Measurements from ENCODE around the gene EPHA2.
"Not testable (repeated sequence)": the region's sequence is repeated elsewhere in the genome, so short reads cannot be mapped to it uniquely, and the experiment has no call there.

Gene EPHA2

GRCh38 chr1:16183765-16184556, 28.1 kb upstream of the EPHA2 start:
- no peak for FAIRE-seq

DNA sequence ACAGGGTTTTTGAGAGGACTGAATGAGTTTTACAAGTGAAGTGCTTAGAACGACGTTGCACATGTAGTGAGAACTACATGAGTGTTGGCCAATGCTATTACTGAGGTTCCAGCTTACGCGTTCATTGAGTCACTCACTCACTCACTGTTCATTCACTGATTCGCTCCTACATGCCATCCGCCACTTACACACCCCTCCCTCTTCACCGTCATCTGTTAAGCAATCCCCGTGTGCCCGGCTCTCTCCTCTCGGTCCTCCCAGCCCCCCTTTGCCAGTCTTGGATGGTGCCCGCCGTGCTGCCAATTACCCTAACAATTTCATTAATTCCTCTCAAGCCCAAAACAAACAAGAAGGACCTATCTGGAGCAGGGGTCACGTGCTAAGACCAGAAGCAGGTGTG, 27.3 kb upstream of the EPHA2 start:
- FAIRE-seq, result no peak

DNA sequence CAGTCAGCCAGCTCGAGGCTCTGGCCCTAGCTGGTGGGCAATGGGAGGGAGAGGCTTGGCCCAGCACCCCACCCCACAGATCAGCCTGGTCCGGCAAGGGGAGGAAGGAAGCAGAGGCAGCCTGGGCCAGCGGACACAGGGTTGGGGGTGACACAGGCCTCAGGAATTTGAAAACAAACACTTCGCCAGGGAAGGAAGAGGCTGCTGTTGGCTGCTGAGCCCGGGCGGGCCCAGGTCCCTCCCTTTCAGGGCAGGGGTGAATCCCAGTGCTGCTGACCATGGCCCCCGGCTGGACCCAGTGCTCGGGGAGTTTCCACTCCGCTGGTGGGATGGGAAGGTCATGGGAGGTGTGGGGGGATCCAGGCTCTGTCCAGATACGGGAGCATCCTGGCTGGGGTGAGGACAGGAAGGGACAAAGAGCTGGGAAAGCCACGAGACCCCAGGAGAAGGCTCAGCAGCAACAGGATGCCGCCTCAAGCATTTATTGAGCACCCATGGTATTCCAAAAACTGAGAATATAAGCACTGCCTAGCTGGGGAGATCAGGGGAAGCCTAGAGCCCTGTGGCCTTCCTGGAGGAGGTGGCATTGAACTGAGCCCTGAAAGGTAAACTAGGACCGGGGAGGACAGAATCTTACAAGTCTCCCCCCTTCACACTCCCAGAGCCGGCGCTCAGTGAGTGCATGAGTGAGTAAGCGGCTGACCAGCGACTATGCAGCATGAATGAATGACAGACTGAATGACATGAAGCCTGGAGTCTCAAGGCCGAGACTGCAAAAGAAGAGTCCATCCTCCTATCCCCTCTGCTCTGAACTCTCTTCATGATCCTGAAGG, 26.2 kb upstream of the EPHA2 start:
- FAIRE-seq, result peak; percentile 76

GRCh38 chr1:16180291-16180824, 24.5 kb upstream of the EPHA2 start:
- no peak for FAIRE-seq

DNA sequence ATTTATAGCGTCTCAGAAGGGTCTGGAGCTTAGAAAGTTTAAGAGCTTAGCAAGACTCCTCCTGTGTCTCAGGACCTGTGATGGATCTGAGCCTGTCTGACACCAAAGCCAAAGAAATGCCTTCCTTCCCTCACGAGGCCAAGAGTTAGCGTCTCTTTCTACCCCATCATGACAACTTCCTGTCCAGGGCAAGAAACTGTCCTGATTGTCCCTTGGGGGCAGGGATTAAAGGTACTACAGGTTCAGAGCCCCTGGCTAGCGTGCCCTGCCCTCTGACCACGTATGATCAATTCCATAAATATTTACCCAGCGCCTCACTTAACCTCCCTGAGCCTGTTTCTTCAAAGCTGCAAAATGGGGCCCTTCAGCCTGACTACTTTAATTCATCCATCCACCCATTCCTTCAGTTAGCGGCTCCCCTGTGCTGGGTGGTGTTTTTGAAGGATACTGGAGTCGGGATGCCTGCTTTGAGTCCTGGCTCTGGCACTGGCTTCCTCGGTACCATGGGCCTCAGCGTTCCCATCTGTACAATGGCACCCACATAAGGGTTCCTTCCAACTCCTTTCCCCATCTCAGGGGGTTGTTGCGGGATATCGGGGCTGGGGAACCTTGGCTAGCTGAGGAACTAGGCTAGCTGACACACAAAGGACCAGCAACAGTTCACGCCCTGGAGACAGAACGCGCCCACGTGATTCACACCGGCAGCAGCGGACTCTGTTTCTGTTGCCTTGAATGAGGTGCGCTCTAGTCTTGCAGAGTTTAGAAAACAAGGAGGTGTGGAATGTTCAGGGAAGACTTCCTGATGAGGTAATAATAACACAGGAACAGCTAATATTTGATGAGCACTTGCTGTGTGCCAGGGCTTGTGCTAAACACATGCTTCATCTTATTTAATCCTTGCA, 23.0 kb upstream of the EPHA2 start:
- FAIRE-seq, result no peak

- FAIRE-seq, result no peak
These were observed 21.4 kb upstream of the EPHA2 start for GRCh38 chr1:16177306-16177705.

DNA sequence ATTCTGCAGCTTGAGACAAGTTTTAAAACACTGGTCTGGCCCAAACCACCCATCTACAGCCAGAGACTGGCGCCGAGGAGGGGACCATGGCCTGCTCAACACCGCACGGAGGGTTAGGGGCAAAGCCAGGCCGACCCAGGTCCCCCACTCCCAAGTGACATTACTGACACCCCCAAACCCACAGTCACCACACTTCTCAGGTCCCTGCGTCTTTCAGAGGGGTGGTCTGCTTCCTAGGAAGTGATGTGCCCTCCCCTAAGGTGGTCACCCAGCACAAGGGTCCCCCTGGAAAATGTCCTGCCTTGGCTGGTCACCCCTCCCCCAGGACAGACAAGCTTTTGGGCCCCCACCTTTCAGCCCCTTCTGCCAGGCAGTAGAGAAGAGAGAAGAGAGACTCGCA, 20.8 kb upstream of the EPHA2 start:
- FAIRE-seq, result no peak

DNA sequence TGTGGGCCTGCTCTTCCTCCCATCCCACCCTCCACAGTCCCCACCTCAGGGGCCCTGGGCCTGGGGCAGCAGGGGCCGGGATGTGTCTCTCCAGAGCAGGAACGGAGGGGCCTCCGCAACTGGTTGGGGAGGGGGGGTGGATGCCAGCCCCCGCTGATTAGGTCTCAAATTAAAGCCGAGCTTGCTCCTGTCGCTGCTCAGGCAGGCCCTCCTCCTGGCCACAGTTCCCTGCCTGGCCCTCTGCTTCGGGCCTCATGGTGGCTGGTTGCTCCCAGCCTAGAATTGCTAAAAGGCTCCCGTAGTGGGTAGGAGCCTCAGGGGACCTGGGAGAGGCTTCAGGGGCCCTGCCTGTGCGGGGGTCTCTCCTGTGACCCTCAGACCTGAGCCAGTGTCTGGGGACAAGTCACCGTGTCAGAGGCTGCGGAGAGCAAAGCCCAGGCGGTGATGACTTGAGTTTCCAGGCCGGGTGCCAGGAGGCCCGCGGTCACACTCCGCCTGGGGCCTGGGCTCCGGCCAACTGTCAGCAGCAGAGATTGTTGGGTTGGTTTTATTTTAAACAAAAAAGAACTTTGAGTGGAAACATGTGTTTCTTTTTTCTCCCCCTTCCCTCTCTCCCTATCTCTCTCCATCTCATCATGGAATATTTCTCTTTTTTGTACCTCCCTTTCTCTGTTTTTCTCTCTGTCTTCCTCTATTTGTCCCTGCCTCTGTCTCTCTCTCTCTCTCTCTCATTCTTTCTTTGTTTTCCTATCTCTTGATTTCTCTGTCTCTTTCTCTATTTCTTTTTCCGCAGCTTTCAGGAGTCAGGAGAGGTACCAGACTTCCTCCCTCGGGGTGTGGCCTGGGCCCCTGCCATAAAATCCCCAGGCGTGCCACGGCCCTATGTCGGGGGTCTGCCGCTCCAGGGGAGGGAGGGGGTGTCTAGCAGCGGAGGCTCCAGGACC, 20.0 kb upstream of the EPHA2 start:
- FAIRE-seq, result peak; percentile 95

- FAIRE-seq, result no peak
These were observed 19.2 kb upstream of the EPHA2 start for GRCh38 chr1:16174886-16175598.

GRCh38 chr1:16174261-16174868, 18.5 kb upstream of the EPHA2 start:
- no peak for FAIRE-seq

DNA sequence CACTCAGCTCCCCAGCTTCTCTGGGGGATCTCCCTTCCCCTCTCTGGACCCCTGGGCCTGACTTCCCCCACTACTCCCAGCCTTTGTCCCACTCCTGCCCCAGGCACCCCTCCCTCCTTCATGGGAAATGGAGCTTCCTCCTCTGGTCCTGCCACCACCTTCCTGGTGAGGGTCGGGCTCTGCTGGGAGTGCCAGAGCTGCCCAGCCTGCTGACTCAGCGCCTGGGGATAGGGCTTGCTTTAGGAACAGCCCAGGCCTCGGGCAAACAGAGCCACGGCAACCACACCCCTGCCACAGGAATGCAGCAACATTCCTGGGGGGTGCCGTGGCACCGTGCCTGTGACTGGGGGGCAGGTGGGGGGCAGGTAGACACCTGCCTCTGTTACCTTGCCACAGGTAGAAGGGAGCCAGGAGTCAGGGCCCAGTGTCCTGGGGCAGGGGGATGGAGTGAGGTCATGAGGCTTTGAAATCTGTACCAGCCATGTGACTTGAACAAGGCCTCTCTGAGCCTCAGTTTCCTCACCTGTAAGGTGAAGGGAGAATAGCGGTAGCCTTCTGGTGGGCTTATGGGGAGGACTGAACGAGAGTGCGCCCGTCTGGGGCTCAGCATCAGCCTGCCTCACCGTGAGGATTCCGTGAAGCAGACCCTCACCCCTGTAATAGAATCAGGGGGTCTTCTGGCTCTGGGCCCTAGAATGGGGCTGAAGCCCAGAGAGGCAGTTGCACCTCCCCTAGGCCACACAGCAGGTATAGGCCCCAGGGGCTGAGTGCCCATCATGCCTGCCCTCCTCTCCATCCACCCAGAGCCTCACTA, 17.8 kb upstream of the EPHA2 start:
- FAIRE-seq, result no peak

DNA sequence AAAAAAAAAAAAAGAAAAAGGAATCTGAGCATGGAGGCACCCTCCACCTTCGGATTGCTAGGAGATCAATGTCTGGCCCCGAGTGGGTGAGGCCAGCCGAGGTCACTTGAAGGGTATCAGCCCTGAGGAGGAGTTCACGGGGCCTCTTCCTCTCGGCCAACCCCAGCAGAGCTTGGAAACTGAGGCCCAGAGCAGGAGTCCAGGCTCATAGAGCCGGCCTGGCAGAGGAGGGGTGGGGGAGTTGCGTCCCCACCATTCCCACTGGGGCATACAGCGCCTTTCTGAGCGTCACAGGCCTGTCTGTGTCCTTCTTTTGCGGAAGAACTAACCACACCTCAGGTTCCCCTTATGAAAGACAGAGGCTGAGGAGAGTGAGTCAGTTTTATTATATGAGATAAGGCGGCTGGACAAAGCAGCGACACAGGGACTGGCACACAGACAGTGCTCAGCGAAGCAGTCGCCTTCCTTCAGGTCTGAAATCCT, 17.1 kb upstream of the EPHA2 start:
- no peak for FAIRE-seq

DNA sequence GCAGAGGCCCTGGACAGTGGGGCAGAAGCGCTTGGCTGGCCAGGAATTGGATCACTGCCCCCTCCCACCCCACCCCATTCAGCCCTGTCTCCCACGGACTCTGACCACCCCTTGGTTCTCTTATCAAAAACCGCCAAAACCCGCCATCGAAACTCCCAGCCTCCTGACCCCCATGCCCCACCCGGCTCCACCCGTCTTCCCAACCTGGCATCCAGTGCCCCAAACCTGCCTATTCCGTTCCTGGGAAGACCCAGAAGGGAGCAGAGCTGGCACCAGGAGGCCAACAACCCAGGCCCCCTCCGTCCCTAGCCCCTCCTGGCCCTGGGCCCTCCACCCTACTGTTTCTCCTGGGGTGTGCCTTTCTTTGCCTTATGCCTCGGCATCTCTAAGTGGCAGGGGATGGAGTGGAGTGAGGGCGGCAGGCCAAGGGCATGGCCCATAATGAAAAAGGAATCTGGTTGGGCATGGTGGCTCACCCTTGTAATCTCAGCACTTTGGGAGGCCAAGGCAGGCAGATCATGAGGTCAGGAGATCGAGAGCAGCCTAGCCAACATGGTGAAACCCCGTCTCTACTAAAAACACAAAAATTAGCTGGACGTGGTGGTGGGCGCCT, 16.5 kb upstream of the EPHA2 start:
- no peak for FAIRE-seq

DNA sequence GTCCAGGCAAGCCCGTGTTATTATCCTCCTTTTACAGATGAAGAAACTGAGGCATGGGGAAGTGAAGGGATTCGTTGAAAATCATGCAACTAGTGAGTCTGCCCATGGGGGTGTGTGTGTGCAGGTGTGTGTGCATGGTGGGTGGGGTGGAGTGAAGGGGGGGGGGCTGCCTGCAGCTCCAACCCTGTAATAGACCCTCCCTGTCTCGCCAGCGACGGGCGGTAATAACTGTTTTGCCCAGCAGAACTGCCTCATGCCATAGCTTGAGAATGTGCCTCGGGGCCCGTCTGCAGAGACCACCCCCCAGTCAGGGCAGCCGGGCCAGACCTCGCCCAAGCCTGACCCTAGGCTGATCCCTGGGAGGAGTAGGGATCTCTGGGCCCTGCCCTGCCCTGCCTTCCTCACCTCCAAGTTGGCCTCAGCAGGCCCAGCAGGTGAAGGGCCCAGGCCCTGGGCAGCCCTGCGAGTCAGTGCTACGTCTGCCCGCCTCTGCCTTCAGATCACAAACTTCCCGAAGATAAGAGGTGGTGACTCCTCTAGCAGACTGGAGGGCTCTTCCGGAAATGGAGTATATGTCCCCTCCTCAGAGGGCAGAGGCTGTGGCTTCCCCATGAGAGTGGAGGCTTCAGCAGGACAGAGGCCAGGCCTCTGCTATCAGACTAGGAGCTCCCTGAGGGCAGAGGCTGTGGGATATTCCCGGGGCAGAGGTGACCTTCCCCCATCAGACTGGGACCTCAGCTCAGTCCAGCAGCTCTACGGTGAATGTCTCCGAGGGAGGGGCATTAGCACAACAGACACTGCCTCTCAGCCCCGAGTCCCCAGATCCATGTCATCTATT, 15.7 kb upstream of the EPHA2 start:
- no peak for FAIRE-seq

DNA sequence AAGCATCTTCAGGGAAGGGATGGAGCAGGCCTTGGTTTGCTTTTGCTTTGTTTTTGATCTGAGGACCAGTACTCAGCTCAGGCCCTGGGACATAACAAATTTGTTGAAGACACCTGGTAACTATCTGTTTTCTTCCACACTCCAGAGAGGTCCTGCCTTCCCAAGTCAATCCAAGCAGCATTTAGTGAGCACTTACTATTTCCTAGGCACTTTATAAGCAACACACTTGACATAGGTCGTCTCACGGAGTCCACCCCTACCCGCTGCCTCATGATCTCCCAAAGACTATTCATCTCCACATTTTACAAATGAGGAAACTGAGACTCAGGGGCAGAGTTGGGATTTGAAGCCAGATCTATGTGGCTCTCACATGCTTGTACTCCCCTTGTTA, 14.4 kb upstream of the EPHA2 start:
- no peak for FAIRE-seq

GRCh38 chr1:16168622-16169360, 12.9 kb upstream of the EPHA2 start:
- no peak for FAIRE-seq

- not testable (repeated sequence) for FAIRE-seq
These were observed 12.3 kb upstream of the EPHA2 start for GRCh38 chr1:16168144-16168495.

All from endometrium (tissue), 2 donors.